ENCODE results near the gene PER3.

PER3 gene

GRCh38 chr1:7783826-7784491, at the start of gene PER3:
Gene PER3 (plus strand): TSS chr1:7784291. CDS start chr1:7784878, 587 bp downstream.
- Mint-ChIP-seq H3K4me1 (ENCODE audit: low read depth) (peaks cover 59% of the 10 kb centered on the region), H3K4me3 (peak within 1 kb of the TSS; percentile 82), H3K27ac (peak within 1 kb of the TSS; percentile 83), H3K36me3 (ENCODE audit: low read depth) (peaks cover 67% of the 10 kb centered on the region), H3K27me3 (no peaks in the 10 kb centered on the region), H3K9me3 (peaks cover 1% of the 10 kb centered on the region)
- intact Hi-C loops (cut with micrococcal nuclease): loop anchor here (1.0 to 5.0 kb wide), 2 partner anchors 13 to 178 kb away; partner anchors contain the start of genes PARK7 and VAMP3

- H3K4me3 Mint-ChIP-seq: no peak overlapping the region
- H3K9me3 Mint-ChIP-seq: no peaks in the 10 kb centered on the region
- H3K27me3 Mint-ChIP-seq: no peaks in the 10 kb centered on the region
- intact Hi-C loops (cut with micrococcal nuclease): no loop called here
- H3K4me1 Mint-ChIP-seq (ENCODE audit: low read depth): no peaks in the 10 kb centered on the region
- H3K27ac Mint-ChIP-seq: no peak overlapping the region
- peaks cover 15% of the 10 kb centered on the region for H3K36me3 Mint-ChIP-seq (ENCODE audit: low read depth)
Observed at GRCh38 chr1:7738044-7738443, 46.0 kb upstream of the PER3 start.

GRCh38 chr1:7743346-7743745, 40.7 kb upstream of the PER3 start:
- intact Hi-C loops (cut with micrococcal nuclease): no loop called here
- H3K9me3 Mint-ChIP-seq: no peaks in the 10 kb centered on the region
- no peaks in the 10 kb centered on the region for H3K27me3 Mint-ChIP-seq
- no peak overlapping the region for H3K27ac Mint-ChIP-seq
- peaks cover 14% of the 10 kb centered on the region for H3K36me3 Mint-ChIP-seq (ENCODE audit: low read depth)
- H3K4me3 Mint-ChIP-seq: no peak overlapping the region
- H3K4me1 Mint-ChIP-seq (ENCODE audit: low read depth): no peaks in the 10 kb centered on the region

GRCh38 chr1:7744882-7745281, 39.2 kb upstream of the PER3 start:
- H3K9me3 Mint-ChIP-seq: no peaks in the 10 kb centered on the region
- H3K4me1 Mint-ChIP-seq (ENCODE audit: low read depth): no peaks in the 10 kb centered on the region
- H3K4me3 Mint-ChIP-seq: no peak overlapping the region
- intact Hi-C loops (cut with micrococcal nuclease): no loop called here
- H3K27me3 Mint-ChIP-seq: no peaks in the 10 kb centered on the region
- H3K36me3 Mint-ChIP-seq (ENCODE audit: low read depth): peaks cover 5% of the 10 kb centered on the region
- H3K27ac Mint-ChIP-seq: no peak overlapping the region

GRCh38 chr1:7745783-7746182, 38.3 kb upstream of the PER3 start:
- Mint-ChIP-seq H3K9me3 (no peaks in the 10 kb centered on the region), H3K27ac (no peak overlapping the region), H3K36me3 (ENCODE audit: low read depth) (peaks cover 5% of the 10 kb centered on the region), H3K27me3 (no peaks in the 10 kb centered on the region), H3K4me3 (no peak overlapping the region), H3K4me1 (ENCODE audit: low read depth) (no peaks in the 10 kb centered on the region)
- intact Hi-C loops (cut with micrococcal nuclease): no loop called here

- no peak overlapping the region for H3K4me3 Mint-ChIP-seq
- no peaks in the 10 kb centered on the region for H3K4me1 Mint-ChIP-seq (ENCODE audit: low read depth)
- H3K27ac Mint-ChIP-seq: no peak overlapping the region
- peaks cover 5% of the 10 kb centered on the region for H3K36me3 Mint-ChIP-seq (ENCODE audit: low read depth)
- H3K27me3 Mint-ChIP-seq: no peaks in the 10 kb centered on the region
- intact Hi-C loops (cut with micrococcal nuclease): no loop called here
- no peaks in the 10 kb centered on the region for H3K9me3 Mint-ChIP-seq
Observed at GRCh38 chr1:7747605-7748004, 36.5 kb upstream of the PER3 start.

- Mint-ChIP-seq H3K4me1 (ENCODE audit: low read depth) (peaks cover 14% of the 10 kb centered on the region), H3K9me3 (no peaks in the 10 kb centered on the region), H3K27ac (no peak overlapping the region), H3K36me3 (ENCODE audit: low read depth) (peaks cover 5% of the 10 kb centered on the region), H3K27me3 (no peaks in the 10 kb centered on the region), H3K4me3 (no peak overlapping the region)
- intact Hi-C loops (cut with micrococcal nuclease): no loop called here
Observed at GRCh38 chr1:7749126-7749525, 35.0 kb upstream of the PER3 start.

GRCh38 chr1:7751174-7751573, 32.9 kb upstream of the PER3 start:
- H3K9me3 Mint-ChIP-seq: no peaks in the 10 kb centered on the region
- H3K36me3 Mint-ChIP-seq (ENCODE audit: low read depth): no peaks in the 10 kb centered on the region
- peaks cover 15% of the 10 kb centered on the region for H3K4me1 Mint-ChIP-seq (ENCODE audit: low read depth)
- intact Hi-C loops (cut with micrococcal nuclease): loop anchor here (10.0 kb wide), 1 partner anchor 104 kb away; the partner anchor contains the start of gene UTS2
- H3K27ac Mint-ChIP-seq: no peak overlapping the region
- no peak overlapping the region for H3K4me3 Mint-ChIP-seq
- H3K27me3 Mint-ChIP-seq: no peaks in the 10 kb centered on the region

- no peaks in the 10 kb centered on the region for H3K9me3 Mint-ChIP-seq
Observed at GRCh38 chr1:7752512-7753417, 31.3 kb upstream of the PER3 start.

GRCh38 chr1:7753641-7754040, 30.4 kb upstream of the PER3 start:
- Mint-ChIP-seq H3K4me3 (no peak overlapping the region), H3K9me3 (no peaks in the 10 kb centered on the region), H3K27me3 (no peaks in the 10 kb centered on the region), H3K27ac (no peak overlapping the region), H3K4me1 (ENCODE audit: low read depth) (peaks cover 15% of the 10 kb centered on the region), H3K36me3 (ENCODE audit: low read depth) (no peaks in the 10 kb centered on the region)
- intact Hi-C loops (cut with micrococcal nuclease): loop anchor here (10.0 kb wide), 1 partner anchor 101 kb away; the partner anchor contains the start of gene UTS2

More at GRCh38 chr1:7752512-7753417, 31.3 kb upstream of the PER3 start:
- Mint-ChIP-seq H3K36me3 (ENCODE audit: low read depth) (no peaks in the 10 kb centered on the region), H3K4me1 (ENCODE audit: low read depth) (peaks cover 15% of the 10 kb centered on the region), H3K27me3 (no peaks in the 10 kb centered on the region), H3K4me3 (peak overlapping the region; percentile 46), H3K27ac (no peak overlapping the region)
- intact Hi-C loops (cut with micrococcal nuclease): loop anchor here (1.0 to 10.0 kb wide), 2 partner anchors 85 to 102 kb away; partner anchors contain the start of gene UTS2

GRCh38 chr1:7754234-7754633, 29.9 kb upstream of the PER3 start:
- intact Hi-C loops (cut with micrococcal nuclease): loop anchor here (10.0 kb wide), 1 partner anchor 101 kb away; the partner anchor contains the start of gene UTS2
- H3K36me3 Mint-ChIP-seq (ENCODE audit: low read depth): no peaks in the 10 kb centered on the region
- no peak overlapping the region for H3K27ac Mint-ChIP-seq
- H3K4me1 Mint-ChIP-seq (ENCODE audit: low read depth): peaks cover 15% of the 10 kb centered on the region
- no peaks in the 10 kb centered on the region for H3K27me3 Mint-ChIP-seq
- no peaks in the 10 kb centered on the region for H3K9me3 Mint-ChIP-seq
- no peak overlapping the region for H3K4me3 Mint-ChIP-seq

GRCh38 chr1:7755448-7755847, 28.6 kb upstream of the PER3 start:
- Mint-ChIP-seq H3K27me3 (no peaks in the 10 kb centered on the region), H3K36me3 (ENCODE audit: low read depth) (no peaks in the 10 kb centered on the region)

GRCh38 chr1:7760245-7760644, 23.8 kb upstream of the PER3 start:
- H3K36me3 Mint-ChIP-seq (ENCODE audit: low read depth): no peaks in the 10 kb centered on the region
- H3K4me3 Mint-ChIP-seq: no peak overlapping the region
- no peaks in the 10 kb centered on the region for H3K9me3 Mint-ChIP-seq
- H3K27ac Mint-ChIP-seq: no peak overlapping the region
- no peaks in the 10 kb centered on the region for H3K27me3 Mint-ChIP-seq
- intact Hi-C loops (cut with micrococcal nuclease): no loop called here
- H3K4me1 Mint-ChIP-seq (ENCODE audit: low read depth): no peaks in the 10 kb centered on the region

More at GRCh38 chr1:7755448-7755847, 28.6 kb upstream of the PER3 start:
- intact Hi-C loops (cut with micrococcal nuclease): loop anchor here (10.0 kb wide), 1 partner anchor 99 kb away; the partner anchor contains the start of gene UTS2
- Mint-ChIP-seq H3K4me3 (no peak overlapping the region), H3K9me3 (no peaks in the 10 kb centered on the region), H3K4me1 (ENCODE audit: low read depth) (peaks cover 15% of the 10 kb centered on the region), H3K27ac (no peak overlapping the region)

GRCh38 chr1:7761103-7761502, 23.0 kb upstream of the PER3 start:
- H3K27ac Mint-ChIP-seq: no peak overlapping the region
- intact Hi-C loops (cut with micrococcal nuclease): no loop called here
- no peaks in the 10 kb centered on the region for H3K36me3 Mint-ChIP-seq (ENCODE audit: low read depth)
- H3K9me3 Mint-ChIP-seq: no peaks in the 10 kb centered on the region
- H3K4me1 Mint-ChIP-seq (ENCODE audit: low read depth): peaks cover 2% of the 10 kb centered on the region
- no peak overlapping the region for H3K4me3 Mint-ChIP-seq
- no peaks in the 10 kb centered on the region for H3K27me3 Mint-ChIP-seq
